ENCODE data around the gene TTC28.
"Not testable (repeated sequence)": the region's sequence is repeated elsewhere in the genome, so short reads cannot be mapped to it uniquely, and the experiment has no call there.

TTC28 gene

GRCh38 chr22:28172892-28173670, 506.6 kb downstream of the TTC28 start:
- DNase-seq = peak; percentile 29

DNA sequence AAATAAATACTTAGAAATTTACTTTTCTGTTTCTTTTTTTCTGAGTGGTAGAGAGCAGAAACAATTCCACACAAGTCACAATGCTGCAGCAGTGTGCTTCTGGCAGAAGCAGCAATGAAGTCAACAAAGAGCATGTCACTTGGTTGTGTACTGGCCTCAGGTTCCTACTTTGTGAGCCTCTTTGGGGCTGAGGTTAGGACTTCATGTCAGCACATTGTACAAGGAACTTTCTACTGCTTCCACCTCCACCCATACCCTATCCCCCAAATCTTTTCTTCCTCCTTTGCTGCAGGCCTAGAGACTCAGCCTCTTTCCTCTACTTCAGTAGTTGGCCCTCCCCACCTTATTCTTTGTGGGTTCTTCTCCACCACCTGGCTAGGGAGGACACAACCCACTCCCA, 507.9 kb downstream of the TTC28 start:
- DNase-seq = no peak

DNA sequence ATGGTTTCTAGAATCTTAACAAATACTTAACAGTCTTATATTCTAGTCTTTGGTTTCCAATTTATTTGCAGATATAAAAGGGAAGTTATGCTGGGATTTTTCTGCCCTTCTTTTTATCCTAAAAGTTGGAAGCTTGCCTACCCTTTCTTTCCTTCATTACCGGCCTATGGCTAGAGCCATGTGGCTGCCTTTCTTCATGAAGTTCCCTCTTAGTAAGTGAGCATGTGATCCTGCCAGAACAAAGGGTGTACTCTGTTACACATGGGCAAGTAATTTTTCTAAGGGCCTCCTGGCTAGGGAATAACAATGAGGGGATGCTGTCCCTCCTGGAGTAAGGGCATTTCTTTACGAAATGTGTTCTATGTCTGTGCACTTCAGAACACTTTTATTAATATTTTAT, 508.5 kb downstream of the TTC28 start:
- no peak for DNase-seq

- not testable (repeated sequence) for DNase-seq
Measured at GRCh38 chr22:28169314-28169713, 510.3 kb downstream of the TTC28 start.

GRCh38 chr22:28155808-28156207, 523.8 kb downstream of the TTC28 start:
- no peak for DNase-seq

- DNase-seq = no peak
Measured at GRCh38 chr22:28154861-28155260, 524.8 kb downstream of the TTC28 start.

DNA sequence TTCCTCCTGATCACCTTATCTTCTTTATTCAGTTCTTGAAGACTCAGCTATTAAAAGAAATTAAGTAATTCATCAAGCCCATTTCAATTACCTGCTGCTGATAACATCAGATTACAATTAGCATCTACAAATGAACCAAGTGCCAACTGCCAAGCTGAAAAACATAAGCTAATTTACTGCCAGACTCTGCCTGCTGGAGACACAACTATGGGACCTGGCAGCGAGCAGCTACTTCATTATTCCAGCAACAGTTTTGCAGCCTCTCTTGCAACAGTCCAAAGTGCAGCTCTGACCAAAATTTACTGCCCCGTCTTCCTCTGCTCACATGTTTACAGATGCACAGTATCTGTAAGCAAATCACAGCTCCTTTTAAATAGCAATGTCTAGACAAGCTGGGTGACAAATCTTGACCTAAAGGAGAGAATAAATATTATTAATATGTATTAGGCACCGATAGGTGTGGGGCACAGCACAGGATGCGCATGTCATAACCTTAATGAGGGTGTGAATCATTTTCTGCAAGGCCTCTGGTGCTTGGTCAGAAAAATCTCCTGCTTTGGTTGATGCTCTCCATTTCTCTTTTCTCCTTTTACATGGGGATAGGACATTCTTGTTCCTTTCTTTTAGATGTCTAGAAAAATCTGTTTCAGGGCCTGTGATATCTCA, 528.4 kb downstream of the TTC28 start:
- DNase-seq = peak; percentile 57

- no peak for DNase-seq
Measured at GRCh38 chr22:28148816-28149465, 530.7 kb downstream of the TTC28 start.

DNA sequence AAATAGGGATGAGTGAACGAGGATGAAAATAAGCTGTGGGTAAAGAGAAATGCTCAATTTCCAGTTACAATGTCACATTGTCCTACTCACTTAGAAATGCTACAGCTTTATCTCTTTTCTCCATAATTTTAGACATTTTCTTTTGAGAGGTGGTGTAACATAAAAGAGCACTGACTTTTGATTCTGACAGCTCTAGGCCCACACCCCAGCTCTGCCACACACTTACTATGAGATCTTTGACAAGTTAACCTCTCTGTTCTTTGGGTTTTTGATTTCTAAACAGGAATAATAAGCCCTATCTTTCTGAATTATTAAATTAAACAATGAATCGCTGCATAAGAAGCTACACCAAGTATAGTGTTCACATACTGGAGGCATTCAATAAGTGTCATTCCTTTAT, 532.2 kb downstream of the TTC28 start:
- no peak for DNase-seq

DNA sequence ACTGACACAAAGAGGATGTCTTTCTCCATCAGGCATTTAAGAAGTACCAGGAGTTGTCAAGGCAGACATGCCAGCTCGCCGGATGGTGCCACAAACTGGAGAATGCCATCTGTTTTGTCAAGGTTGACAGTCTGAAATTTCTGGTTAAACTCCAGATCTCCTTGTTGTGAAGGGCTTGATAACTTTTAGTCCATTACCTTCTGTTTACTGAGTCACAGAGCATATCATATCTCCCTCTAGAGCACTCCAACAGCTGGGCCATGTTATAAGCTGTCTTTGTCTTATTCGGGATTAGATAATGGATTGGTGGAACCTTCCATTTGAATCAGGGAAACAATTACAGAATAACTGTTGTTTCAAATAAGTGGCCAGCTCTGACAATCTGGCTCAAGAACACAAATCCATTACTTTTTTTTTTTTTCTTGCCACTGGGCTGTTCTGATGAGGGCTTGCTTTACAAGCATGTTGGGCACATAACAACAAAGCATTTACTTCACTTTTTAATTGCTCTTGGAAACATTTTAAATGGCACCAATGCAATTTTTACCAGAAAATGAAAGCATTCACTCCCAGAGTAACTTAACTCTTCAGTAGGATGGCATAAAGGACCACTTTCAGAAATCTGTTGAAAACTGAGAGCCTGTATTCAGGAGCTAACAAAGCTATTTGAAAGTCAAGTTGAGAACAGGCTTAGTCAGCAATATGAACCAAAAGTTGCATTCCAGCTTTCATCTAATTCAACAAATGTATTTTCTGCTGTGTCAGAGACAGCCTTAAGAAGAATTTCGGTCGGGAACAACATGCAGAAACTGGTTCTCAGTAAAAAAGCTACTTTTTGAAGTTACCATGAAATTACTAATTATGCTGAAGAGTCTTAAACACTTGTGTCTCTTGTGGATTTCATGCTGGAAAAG, 533.0 kb downstream of the TTC28 start:
- no peak for DNase-seq

DNA sequence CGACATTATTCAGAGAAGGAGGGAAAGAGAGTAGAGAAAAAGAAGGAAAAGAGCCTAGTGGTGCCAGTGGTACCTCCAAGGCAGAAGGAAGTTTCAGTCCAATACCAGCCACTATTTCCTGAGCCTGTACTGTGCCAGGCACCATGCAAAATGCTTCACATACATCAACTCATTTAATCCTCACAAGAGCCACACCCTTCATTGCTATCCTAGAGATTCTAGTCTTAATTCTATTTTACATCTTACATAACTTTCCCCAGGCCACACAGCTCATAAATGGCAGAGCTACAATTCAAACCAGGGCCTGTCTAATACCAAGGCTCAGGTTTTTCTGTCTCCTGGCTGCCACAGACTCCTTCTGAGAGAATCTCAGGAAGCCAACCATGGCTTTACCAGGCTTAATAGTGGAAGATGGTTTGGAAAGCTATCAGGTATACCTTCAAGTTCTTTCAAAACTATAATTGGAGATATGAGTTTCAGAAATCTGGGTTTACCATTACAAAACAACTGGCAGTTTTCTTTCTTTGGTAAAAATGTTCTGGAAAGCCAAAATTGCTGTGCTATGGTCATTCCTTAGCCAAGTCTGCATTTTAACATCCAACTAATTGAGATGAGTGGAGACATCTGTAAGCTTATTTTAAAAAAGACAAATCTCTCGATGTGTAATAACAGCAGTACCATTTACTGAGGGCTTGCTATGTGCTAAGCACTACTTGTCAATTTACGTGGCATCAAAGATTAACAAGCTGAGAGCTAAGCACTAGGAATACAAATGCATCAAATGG, 535.5 kb downstream of the TTC28 start:
- DNase-seq = no peak

DNA sequence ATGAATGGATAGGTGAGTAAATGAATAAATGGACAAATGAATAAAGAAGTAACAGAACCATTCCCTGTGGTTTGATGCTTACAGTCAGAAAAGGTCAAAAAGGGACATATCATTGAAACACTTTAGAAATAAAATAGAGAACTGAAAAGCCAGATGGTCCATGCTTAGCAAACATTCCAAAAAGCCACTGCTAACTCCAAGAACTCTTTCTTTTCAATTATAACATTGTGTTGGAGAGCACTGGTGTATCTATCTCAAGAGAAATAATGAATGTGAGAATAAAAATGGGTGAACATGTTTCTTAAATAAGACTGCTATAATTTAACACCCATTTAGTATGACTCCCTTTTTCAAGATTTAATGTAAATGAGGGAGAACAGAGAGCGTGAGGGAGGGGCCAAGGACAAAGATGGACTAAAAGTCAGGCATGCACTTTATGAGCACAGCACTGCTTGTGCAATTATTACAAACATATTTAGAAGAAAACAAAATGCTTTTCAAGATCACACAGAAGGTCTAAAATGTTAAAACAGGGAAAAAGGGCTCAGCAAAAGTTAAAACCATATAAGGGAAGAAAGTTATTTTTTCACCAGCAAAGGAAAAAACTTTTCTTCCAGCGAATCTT, 536.3 kb downstream of the TTC28 start:
- no peak for DNase-seq

- no peak for DNase-seq
Measured at GRCh38 chr22:28142361-28142961, 537.2 kb downstream of the TTC28 start.

GRCh38 chr22:28141614-28142013, 538.0 kb downstream of the TTC28 start:
- DNase-seq = no peak

DNA sequence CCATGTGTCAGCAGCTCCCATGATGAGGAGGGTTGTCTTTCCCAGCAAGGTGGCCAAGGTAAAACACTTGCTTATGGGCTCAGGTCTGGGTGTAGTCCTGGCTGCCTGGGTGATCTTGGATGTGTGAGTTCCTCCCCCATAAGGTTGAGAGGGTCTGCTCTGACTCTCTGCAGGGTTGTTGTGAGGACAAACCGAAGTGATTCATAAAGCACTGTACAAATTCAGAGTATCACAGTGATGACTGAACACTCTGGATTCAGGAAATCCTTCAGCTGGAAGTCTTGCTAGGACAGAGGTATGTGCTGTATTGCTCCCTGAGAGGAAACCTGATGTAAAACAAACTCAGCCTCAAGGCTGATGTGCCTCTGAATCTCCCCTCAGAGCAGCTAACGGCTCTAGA, 539.7 kb downstream of the TTC28 start:
- DNase-seq = no peak

GRCh38 chr22:28139516-28139915, 540.1 kb downstream of the TTC28 start:
- DNase-seq = no peak

GRCh38 chr22:28137036-28137435, 542.6 kb downstream of the TTC28 start:
- no peak for DNase-seq

DNA sequence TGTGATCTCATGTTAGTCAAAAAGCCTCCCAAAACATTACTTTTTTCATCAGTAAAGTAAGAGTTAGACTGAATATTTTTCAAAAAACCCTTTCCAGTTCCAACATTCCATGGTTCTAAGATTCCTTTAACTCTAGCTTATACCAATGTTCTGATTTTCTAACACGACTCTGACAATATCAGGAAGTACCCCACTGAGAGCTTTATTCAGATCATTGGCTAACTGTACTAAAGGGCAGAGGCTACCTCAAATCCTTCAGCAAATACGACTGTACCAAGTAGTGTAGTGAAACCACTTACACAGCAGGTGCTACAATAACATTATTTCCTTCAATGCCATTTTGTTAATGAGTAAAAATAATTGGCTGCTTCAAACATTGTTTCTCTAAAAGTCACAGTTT, 547.2 kb downstream of the TTC28 start:
- no peak for DNase-seq

GRCh38 chr22:28129319-28129962, 550.2 kb downstream of the TTC28 start:
- no peak for DNase-seq

DNA sequence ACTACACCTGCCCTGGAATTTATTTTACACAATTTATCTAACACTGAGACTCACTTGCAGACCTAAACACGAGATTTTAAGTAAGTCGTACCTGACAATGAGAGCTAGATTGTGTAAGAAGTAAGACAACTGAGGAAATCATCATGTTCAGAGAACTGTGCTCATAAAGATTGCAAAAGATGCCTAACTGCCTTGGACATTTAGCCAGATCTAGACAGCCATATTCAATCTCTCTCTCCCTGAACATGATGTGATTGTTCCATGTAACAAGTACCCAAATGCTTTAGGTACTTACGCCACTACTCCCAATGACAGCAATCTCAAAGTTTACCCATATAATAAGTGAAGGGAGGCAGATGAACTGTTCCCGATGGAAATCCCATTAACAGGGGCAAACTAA, 550.8 kb downstream of the TTC28 start:
- no peak for DNase-seq

DNA sequence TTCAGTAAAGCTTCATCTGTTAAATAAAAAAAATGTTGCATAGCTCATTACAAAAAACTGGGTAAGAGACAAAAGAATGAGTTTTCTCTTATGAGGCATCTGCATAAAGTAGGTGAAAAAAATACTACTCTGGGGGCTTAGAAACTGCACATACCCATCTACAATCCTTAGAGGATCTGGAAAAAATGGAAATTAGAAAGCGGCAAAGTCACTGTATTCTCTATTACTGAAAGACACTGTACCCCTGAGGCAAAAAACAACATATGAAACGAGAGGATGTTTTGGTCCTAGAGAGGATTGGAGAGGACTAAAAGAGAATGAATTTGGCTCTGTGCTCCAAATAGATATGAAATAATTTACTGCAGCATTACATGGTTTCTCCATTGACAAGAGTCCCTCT, 553.8 kb downstream of the TTC28 start:
- DNase-seq = no peak

All from NCI-H1105 (cell line).